WERI-Rb-1 (cell line): Measurements from ENCODE around the gene FHIT.

ENCODE experiments used
- DNase-seq: peaks from one replicate; pipeline ENCODE4 v3.0.0-alpha.2; 2020
- H3K27ac ChIP-seq: fragments of 250-450 bp; sonication (Bioruptor Pico); 2 replicates; pipeline ENCODE4 v1.5.1; 2020; ENCODE audit warnings: mild to moderate bottlenecking, moderate library complexity
- H3K27me3 ChIP-seq: fragments of 250-450 bp; sonication (Bioruptor Pico); 2 replicates; pipeline ENCODE4 v1.5.1; 2021; ENCODE audit warnings: mild to moderate bottlenecking, low read depth, moderate library complexity; ENCODE audit not compliant: insufficient read depth, severe bottlenecking
- H3K36me3 ChIP-seq: fragments of 250-450 bp; sonication (Bioruptor Pico); 2 replicates; pipeline ENCODE4 v1.5.1; 2020; ENCODE audit warnings: mild to moderate bottlenecking, moderate library complexity
- H3K4me3 ChIP-seq: 2 replicates; pipeline ENCODE4 v1.5.1; 2011; ENCODE audit warnings: low read depth, mild to moderate bottlenecking, control low read depth, low read length
- H3K9me3 ChIP-seq: fragments of 250-450 bp; sonication (Bioruptor Pico); 2 replicates; pipeline ENCODE4 v1.5.1; 2021; ENCODE audit warnings: mild to moderate bottlenecking, moderate library complexity; ENCODE audit not compliant: severe bottlenecking
- TF ChIP-seq, protein P1 (sequence below): IDR thresholded peaks from 2 replicates; pipeline ENCODE4 v1.5.1; 2011; ENCODE audit warnings: low read depth, mild to moderate bottlenecking, control low read depth, inconsistent platforms, low read length

FHIT gene

GRCh38 chr3:60330107-60330506 is 921.1 kb downstream of the FHIT start:
- Histone ChIP-seq H3K4me3 (no peak overlapping the region), H3K9me3 (no peaks in the 10 kb centered on the region), H3K27ac (no peak overlapping the region), H3K27me3 (no peaks in the 10 kb centered on the region), H3K36me3 (no peaks in the 10 kb centered on the region)
- TF ChIP-seq, protein P1, sequence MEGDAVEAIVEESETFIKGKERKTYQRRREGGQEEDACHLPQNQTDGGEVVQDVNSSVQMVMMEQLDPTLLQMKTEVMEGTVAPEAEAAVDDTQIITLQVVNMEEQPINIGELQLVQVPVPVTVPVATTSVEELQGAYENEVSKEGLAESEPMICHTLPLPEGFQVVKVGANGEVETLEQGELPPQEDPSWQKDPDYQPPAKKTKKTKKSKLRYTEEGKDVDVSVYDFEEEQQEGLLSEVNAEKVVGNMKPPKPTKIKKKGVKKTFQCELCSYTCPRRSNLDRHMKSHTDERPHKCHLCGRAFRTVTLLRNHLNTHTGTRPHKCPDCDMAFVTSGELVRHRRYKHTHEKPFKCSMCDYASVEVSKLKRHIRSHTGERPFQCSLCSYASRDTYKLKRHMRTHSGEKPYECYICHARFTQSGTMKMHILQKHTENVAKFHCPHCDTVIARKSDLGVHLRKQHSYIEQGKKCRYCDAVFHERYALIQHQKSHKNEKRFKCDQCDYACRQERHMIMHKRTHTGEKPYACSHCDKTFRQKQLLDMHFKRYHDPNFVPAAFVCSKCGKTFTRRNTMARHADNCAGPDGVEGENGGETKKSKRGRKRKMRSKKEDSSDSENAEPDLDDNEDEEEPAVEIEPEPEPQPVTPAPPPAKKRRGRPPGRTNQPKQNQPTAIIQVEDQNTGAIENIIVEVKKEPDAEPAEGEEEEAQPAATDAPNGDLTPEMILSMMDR: no peak
- no peak for DNase-seq

DNA sequence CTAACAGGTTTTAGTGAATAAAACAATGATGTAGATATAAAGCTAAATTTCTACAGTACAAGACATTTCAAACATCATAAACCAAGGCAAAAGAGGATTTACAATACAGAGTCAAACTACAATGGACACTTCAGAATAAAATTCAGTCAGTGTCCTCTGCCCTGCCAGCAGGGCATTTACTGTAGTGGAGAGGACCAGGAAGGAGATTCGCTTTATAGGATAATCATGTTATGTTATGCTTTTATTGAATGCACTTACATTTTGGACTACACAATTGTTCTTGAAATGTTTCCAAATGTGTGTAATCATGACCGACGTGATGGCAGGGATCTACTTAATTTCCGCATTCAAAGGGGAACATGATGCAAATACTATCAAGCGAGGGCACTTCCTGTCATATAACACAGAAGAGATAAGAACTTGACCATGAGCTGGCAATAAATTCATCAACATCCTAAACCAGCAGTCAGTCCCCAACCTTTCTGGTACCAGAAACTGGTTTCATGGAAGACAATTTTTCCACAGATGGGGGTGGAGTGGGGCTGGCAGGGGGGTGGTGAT is 925.6 kb downstream of the FHIT start:
- DNase-seq: no peak
- TF ChIP-seq, protein P1: no peak
- H3K27ac ChIP-seq: no peak overlapping the region

DNA sequence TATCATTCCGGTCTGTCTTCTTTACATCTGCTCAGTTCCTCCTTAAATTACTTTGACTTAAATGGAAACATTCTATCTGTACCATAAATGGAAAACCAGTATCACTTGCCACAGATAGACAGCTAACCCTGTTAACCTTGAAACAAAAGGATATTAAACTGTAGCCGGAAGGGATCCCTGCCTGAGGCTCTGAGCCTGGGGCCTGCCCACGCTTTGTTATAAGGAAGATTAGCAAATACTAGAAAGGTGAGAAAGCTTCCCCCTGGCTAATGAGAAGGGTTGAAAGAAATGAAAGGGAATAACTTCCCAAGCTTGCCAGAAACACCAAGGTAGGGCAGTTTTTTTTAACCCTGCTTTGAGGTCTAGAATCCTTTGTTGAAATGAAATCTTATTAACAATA is 927.6 kb downstream of the FHIT start:
- Histone ChIP-seq H3K27ac (no peak overlapping the region), H3K27me3 (no peaks in the 10 kb centered on the region), H3K4me3 (no peak overlapping the region), H3K36me3 (no peaks in the 10 kb centered on the region), H3K9me3 (no peaks in the 10 kb centered on the region)
- TF ChIP-seq, protein P1: no peak
- no peak for DNase-seq

More for the DNA sequence above, 925.6 kb downstream of the FHIT start:
- Histone ChIP-seq H3K36me3 (no peaks in the 10 kb centered on the region), H3K9me3 (no peaks in the 10 kb centered on the region), H3K27me3 (no peaks in the 10 kb centered on the region), H3K4me3 (no peak overlapping the region)

GRCh38 chr3:60323180-60323579 is 928.1 kb downstream of the FHIT start:
- Histone ChIP-seq H3K4me3 (no peak overlapping the region), H3K27ac (no peak overlapping the region), H3K36me3 (no peaks in the 10 kb centered on the region), H3K9me3 (no peaks in the 10 kb centered on the region), H3K27me3 (no peaks in the 10 kb centered on the region)
- TF ChIP-seq, protein P1: no peak
- DNase-seq: no peak

- TF ChIP-seq, protein P1: no peak
- no peak for DNase-seq
- H3K36me3 ChIP-seq: no peaks in the 10 kb centered on the region
- no peak overlapping the region for H3K27ac ChIP-seq
- H3K4me3 ChIP-seq: no peak overlapping the region
- no peaks in the 10 kb centered on the region for H3K9me3 ChIP-seq
- no peaks in the 10 kb centered on the region for H3K27me3 ChIP-seq
Observed at GRCh38 chr3:60322298-60322856, 928.9 kb downstream of the FHIT start.

DNA sequence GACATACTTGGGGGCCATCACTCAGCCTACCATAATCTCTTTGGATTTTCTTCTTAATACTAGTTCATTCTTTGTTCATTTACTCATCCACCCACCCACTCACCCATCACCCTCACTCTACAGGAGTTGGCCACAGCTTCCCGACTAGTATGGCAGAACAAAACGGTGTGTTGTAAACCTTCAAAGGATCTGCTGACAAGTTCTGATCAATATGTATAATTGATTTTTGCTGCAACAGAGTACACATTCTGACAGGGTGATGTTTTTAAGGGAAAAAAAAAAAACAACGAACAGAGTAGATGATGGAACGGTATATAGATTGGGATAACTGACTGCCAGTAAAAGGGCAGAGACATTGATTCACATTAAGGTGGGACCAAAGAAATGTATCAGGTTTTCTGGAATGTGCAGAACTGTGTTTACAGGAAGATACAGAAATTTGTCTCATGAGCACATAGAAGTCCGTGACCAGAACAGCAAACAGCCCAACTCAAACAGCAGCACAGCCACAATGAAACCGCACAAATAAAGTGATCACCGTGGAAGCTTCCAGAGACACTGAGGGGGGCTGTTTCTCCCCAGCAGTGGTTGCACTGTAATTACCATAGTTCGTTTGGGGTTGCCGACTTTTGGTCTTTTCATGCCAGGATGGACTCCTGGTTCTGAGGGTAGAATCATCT is 931.9 kb downstream of the FHIT start:
- TF ChIP-seq, protein P1: no peak
- no peaks in the 10 kb centered on the region for H3K9me3 ChIP-seq

More for the DNA sequence above, 931.9 kb downstream of the FHIT start:
- Histone ChIP-seq H3K27ac (no peak overlapping the region), H3K36me3 (no peaks in the 10 kb centered on the region), H3K27me3 (no peaks in the 10 kb centered on the region), H3K4me3 (no peak overlapping the region)
- DNase-seq: no peak
